Skeletal muscle tissue (tissue), 4 donors: ENCODE measurements around the gene DAPK2. TPM values are rescaled to one million over a fixed set of nuclear protein-coding genes. Genes with fewer than 3 reads are reported as not detected.

Experiments used
- H3K27ac ChIP-seq: one replicate; pipeline ENCODE4 v1.7.0; 2013; ENCODE audit warnings: mild to moderate bottlenecking, low read depth, low read length, inconsistent platforms
- H3K27me3 ChIP-seq, 3 donors: one replicate each; pipeline ENCODE4 v1.7.0; 2013; ENCODE audit warnings: low read length in 3 of 3; ENCODE audit not compliant: control insufficient read depth in 3 of 3, insufficient read depth in 3 of 3
- H3K36me3 ChIP-seq, 3 donors: one replicate each; pipeline ENCODE4 v1.7.0; 2013; ENCODE audit warnings: low read length in 3 of 3; ENCODE audit not compliant: control insufficient read depth in 3 of 3, insufficient read depth in 3 of 3
- H3K4me1 ChIP-seq, 3 donors: one replicate each; pipeline ENCODE4 v1.7.0; 2013; ENCODE audit warnings: low read length in 3 of 3, mild to moderate bottlenecking in 3 of 3; ENCODE audit not compliant: control insufficient read depth in 3 of 3, insufficient read depth in 3 of 3
- H3K4me3 ChIP-seq, 3 donors: one replicate each; pipeline ENCODE4 v1.7.0; 2013; ENCODE audit warnings: low read length in 3 of 3
- H3K9ac ChIP-seq, 3 donors: one replicate each; pipeline ENCODE4 v1.7.0; 2013; ENCODE audit warnings: low read length in 3 of 3, mild to moderate bottlenecking in 3 of 3, moderate library complexity in 2 of 3, low read depth in 1 of 3
- H3K9me3 ChIP-seq, 3 donors: one replicate each; pipeline ENCODE4 v1.7.0; 2013; ENCODE audit warnings: low read length in 3 of 3; ENCODE audit not compliant: control insufficient read depth in 3 of 3
- total RNA-seq: library from RNA; depleted of rRNA; stranded (reverse); fragments of >200 nt; gene quantifications from one replicate; pipeline ENCODE4 v1.2.3, GENCODE V29; 2014
- donor health status: Osteomylitis.

The DAPK2 gene
- total RNA-seq, 1 donor from 2014 or later, result 2.6 TPM

DNA sequence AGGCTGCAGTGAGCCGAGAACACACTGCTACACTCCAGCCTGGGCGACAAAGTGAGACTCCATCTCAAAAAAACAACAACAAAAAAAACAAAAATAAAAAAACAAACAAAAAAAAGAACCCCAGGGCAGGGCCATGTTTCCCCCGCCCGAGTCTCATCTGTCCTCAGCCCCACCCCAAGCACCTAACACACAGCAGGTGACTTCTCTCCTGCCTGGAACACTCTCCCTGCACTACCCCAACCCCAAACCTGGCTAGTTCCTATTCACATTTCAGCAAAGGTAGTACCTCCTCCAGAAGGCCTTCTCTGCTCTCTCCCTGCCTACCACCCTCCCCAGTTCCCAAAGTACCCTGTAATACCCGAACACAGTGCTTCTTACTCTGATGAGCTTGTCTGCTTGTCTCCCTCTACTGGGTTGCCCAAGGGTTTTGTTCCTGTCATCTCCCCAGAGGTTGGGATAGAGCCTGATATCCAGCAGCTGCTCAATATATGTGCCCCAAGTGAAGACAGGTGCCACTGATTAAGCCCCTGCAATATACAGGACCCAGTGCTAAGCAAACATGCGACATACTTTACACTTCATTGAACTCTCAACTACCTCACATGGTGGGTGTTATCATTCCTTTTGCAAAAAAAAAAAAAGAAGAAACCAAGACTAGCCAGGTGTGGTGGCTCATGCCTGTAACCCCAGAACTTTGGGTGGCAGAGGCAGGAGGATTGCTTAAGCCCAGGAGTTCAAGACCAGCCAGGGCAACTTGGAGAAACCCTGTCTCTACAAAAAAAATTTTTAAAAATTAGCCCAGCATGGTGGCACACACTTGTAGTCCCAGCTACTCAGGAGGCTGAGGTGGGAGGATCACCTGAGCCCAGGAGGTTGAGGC lies 103.6 kb downstream of the DAPK2 start:
- Histone ChIP-seq H3K9me3 (no peaks in the 10 kb centered on the region), H3K36me3 (peaks cover 2 to 6% (median 5%) of the 10 kb centered on the region in 3 donors), H3K9ac (no peak overlapping the region), H3K27ac (no peak overlapping the region), H3K27me3 (no peaks in the 10 kb centered on the region), H3K4me1 (peaks cover 21 to 47% (median 32%) of the 10 kb centered on the region in 3 donors), H3K4me3 (no peak overlapping the region)

DNA sequence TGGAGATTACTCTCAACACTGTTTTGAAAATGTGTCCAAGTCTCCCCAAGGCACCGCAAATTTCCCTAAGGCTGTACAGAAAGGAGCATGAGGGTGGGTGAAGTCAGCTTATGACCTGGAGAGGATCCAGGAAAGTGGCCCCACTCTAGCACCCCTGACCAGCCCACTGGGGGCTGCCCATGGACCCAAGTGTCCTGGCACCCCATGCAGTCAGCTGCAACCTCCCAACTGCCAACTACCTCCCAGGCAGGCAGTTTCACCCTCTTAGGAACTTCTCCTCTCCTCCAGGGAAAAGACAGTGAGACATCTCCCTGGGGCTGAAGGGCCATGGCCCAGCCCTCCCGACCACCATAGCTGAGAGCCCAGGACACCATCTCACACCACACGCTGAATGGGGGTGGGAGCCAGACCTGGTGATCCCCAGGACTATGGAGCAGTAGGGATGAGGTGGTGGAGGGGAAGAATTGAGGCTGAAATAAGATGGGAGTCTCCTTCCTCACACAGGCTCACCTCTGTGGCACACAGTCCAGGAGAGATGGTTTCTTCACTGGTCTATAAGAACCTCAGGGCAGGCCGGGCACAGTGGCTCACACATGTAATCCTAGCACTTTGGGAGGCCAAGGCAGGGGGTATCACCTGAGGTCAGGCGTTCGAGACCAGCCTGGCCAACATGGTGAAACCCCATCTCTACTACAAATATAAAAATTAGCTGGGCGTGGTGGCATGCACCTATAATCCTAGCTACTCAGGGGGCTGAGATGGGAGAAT lies 104.4 kb downstream of the DAPK2 start:
- H3K27me3 ChIP-seq, result no peaks in the 10 kb centered on the region
- no peak overlapping the region for H3K27ac ChIP-seq
- H3K4me3 ChIP-seq, result no peak overlapping the region
- no peaks in the 10 kb centered on the region for H3K9me3 ChIP-seq
- peaks cover 21 to 47% (median 32%) of the 10 kb centered on the region in 3 donors for H3K4me1 ChIP-seq
- peak overlapping the region in 1 of 3 donors; percentile 16 for H3K9ac ChIP-seq
- peaks cover 2 to 5% (median 3%) of the 10 kb centered on the region in 3 donors for H3K36me3 ChIP-seq

DNA sequence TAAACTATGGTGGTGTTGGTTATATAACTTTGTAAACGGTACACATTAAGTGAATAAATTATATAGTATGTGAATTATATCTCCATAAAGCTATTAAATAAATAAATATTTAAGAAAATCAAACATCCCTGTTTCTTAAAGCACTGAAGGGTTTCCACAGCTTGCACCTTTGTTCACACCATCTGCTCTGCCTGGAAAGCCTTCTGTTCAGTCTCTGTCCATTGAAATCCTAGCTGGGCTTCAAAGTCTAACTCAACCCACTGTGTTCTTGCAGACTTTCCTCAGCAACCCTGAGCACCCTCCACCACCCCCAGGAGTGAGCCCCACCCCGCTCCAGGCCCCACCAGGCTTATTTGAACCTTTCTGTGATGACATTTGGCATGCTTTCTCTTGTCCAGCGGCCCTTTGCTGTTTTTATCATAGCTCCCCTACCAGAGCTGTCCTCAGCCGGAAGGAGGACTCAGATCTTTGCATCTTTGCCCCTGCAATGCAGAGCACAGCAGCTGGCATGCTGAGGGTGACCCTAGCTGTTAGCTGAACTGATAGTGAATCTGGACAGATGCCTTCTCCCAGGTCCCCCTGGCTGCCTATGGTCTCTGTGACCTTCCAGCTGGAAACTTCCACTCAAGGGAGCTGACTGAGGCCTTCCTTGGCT lies 105.2 kb downstream of the DAPK2 start:
- no peak overlapping the region for H3K27ac ChIP-seq
- no peak overlapping the region for H3K9ac ChIP-seq

DNA sequence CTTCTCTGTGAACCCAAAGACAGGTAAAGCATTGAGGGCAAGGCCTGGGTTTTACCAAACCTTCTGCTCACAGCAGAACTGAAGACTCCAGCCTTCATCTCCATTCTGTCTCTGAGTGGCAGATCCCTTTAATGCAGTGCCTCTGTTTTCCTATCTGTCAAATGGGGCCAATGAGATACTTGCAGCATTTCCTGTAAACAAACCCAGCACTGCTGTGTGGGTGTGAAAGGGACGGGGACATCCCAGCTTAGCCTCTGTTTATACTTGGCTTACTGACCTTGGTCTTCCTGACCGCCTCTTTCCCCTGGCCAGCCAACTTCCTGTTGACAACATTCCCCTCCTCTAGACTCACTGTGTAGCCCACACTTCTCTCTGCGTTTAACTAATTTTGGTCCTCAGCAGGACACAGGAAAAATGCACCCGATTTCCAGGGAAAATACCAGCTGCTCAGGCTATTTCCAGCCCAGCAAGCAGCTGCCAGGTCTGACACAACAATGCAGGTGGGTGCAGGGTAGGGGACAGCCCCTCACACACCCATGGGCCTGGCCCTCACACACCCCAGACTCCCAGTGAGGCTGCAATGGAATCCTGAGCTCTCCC lies 106.7 kb downstream of the DAPK2 start:
- Histone ChIP-seq H3K27me3 (no peaks in the 10 kb centered on the region), H3K27ac (peak overlapping the region; percentile 65), H3K9ac (no peak overlapping the region), H3K4me3 (no peak overlapping the region), H3K36me3 (peaks cover 2 to 5% (median 3%) of the 10 kb centered on the region in 3 donors), H3K4me1 (peaks cover 21 to 35% (median 24%) of the 10 kb centered on the region in 3 donors), H3K9me3 (no peaks in the 10 kb centered on the region)

More for the DNA sequence above, 105.2 kb downstream of the DAPK2 start:
- Histone ChIP-seq H3K9me3 (no peaks in the 10 kb centered on the region), H3K36me3 (peaks cover 2 to 5% (median 3%) of the 10 kb centered on the region in 3 donors), H3K4me3 (no peak overlapping the region), H3K4me1 (peaks cover 21 to 47% (median 32%) of the 10 kb centered on the region in 3 donors), H3K27me3 (no peaks in the 10 kb centered on the region)

DNA sequence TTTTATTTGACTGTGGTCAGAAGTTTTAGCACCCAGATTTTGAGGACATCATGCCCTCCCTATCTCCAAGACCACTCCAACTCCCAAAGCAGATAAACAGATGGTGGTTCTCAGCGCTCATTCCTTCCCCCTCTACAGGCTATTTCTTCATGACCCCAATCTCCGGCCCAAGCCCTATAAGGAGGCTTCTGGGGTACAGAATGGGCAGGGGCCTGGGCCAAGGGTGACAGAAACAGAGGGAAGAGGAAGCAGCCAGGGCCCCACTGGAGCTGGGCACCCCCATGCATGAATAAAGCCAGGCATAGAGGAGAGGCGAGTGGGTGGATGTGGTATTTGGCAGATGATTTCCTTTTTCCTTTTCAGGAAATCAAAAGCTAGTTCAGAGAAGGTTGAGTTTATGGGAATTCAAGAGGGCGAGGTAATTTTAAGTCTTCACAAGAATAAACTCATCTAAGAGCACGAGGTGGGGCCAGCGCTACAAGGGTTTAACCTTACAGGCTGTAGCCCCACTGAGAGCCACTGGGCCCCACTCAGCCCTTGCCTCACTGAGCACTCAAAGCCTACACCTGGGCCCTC lies 107.7 kb downstream of the DAPK2 start:
- no peaks in the 10 kb centered on the region for H3K9me3 ChIP-seq
- H3K27me3 ChIP-seq, result no peaks in the 10 kb centered on the region
- H3K4me1 ChIP-seq, result peaks cover 21 to 34% (median 24%) of the 10 kb centered on the region in 3 donors
- no peak overlapping the region for H3K9ac ChIP-seq
- no peak overlapping the region for H3K27ac ChIP-seq
- H3K4me3 ChIP-seq, result no peak overlapping the region
- H3K36me3 ChIP-seq, result peaks cover 2 to 5% (median 3%) of the 10 kb centered on the region in 3 donors

DNA sequence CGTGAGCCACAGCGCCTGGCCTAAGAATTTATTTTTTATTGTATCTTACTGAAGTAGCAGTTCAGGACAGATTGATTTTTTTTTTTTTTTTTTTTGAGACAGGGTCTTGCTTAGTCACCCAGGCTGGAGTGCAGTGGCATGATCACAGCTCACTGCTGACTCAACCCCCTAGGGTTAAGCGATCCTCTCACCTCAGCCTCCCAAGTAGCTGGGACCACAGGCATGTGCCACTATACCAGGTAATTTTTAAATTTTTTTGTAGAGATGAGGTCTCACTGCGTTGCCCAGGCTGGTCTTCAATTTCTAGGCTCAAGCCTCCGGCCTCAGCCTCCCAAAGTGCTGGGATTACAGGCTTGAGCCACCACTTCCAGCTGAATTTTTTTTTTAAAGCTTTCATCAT lies 112.8 kb downstream of the DAPK2 start:
- peaks cover 0 to 6% (median 3%) of the 10 kb centered on the region in 3 donors for H3K4me1 ChIP-seq
- H3K27ac ChIP-seq, result no peak overlapping the region

GRCh38 chr15:63931556-63931955 lies 114.7 kb downstream of the DAPK2 start:
- Histone ChIP-seq H3K4me1 (peaks cover 0 to 6% (median 5%) of the 10 kb centered on the region in 3 donors), H3K4me3 (no peak overlapping the region), H3K36me3 (peaks cover 8 to 21% (median 14%) of the 10 kb centered on the region in 3 donors), H3K9me3 (no peaks in the 10 kb centered on the region), H3K27ac (no peak overlapping the region), H3K27me3 (no peaks in the 10 kb centered on the region), H3K9ac (no peak overlapping the region)

More for the DNA sequence above, 112.8 kb downstream of the DAPK2 start:
- H3K9me3 ChIP-seq, result no peaks in the 10 kb centered on the region
- H3K4me3 ChIP-seq, result no peak overlapping the region
- H3K27me3 ChIP-seq, result no peaks in the 10 kb centered on the region
- H3K9ac ChIP-seq, result no peak overlapping the region
- peaks cover 10 to 19% (median 19%) of the 10 kb centered on the region in 3 donors for H3K36me3 ChIP-seq

- peaks cover 10 to 25% (median 16%) of the 10 kb centered on the region in 3 donors for H3K36me3 ChIP-seq
- no peak overlapping the region for H3K4me3 ChIP-seq
- peaks cover 9 to 17% (median 15%) of the 10 kb centered on the region in 3 donors for H3K4me1 ChIP-seq
- no peak overlapping the region for H3K27ac ChIP-seq
- peak overlapping the region in 1 of 3 donors; percentile 8 for H3K9ac ChIP-seq
- H3K27me3 ChIP-seq, result no peaks in the 10 kb centered on the region
- no peaks in the 10 kb centered on the region for H3K9me3 ChIP-seq
Measured at GRCh38 chr15:63930034-63930433, 116.3 kb downstream of the DAPK2 start.

GRCh38 chr15:63928185-63928842 lies 118.0 kb downstream of the DAPK2 start:
- no peak overlapping the region for H3K9ac ChIP-seq
- H3K4me3 ChIP-seq, result no peak overlapping the region
- H3K9me3 ChIP-seq, result no peaks in the 10 kb centered on the region
- peaks cover 11 to 20% (median 15%) of the 10 kb centered on the region in 3 donors for H3K4me1 ChIP-seq
- H3K27ac ChIP-seq, result no peak overlapping the region
- H3K27me3 ChIP-seq, result no peaks in the 10 kb centered on the region
- peaks cover 24 to 39% (median 31%) of the 10 kb centered on the region in 3 donors for H3K36me3 ChIP-seq
